Fibroblast of lung (primary cell): ENCODE measurements around the gene ZNF598.

Experiments
- EZH2 ChIP-seq: IDR thresholded peaks from 2 replicates; pipeline ENCODE4 v1.5.1; 2012; ENCODE audit warnings: low read length, control low read depth, mild to moderate bottlenecking; ENCODE audit errors: missing control alignments
- TF ChIP-seq, protein P1 (sequence below), 2 donors: IDR thresholded peaks in 1 of 2; conservative IDR thresholded peaks in 1 of 2; 1 replicate in 1 of 2; 2 replicates in 1 of 2; pipeline ENCODE4 v1.5.1; 2011 to 2012; ENCODE audit warnings: low read length in 2 of 2, control low read depth in 1 of 2, inconsistent platforms in 1 of 2, low read depth in 1 of 2, mild to moderate bottlenecking in 1 of 2

DNA sequence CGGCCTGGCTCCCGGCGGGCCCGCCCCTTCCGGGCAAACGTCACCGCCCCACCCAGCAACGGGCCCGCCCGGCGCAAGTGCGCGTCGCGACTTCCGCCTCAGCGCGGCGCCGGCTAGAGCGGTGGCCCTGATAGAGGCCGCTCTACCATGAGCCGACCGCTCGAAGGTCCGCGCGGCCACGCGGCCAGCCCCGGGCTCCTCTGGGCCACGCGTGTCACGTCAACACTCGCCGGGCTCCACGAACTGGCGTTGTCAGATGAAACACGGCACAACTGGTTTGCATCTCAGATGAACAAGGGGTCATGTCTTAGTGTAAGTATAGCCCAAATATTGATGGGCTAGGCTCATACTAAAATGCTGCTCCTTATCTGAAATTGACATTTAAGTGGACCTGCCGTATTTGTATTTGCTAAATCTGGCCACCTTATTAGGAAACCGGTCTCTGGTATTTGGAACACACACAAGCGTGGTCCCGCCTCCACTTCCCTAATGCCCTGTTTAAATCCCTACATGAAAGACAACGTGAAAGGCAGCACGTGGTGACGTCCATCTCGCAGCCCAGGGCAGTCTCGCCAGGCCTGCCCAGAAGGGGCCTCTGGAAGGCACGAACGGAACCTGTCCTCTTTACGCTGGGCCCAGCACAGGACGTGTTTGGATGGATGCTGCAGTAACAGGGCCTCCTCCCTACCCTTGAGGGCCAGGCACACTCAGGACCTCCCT lies at the start of gene ZNF598:
- no peak for TF ChIP-seq EZH2
- TF ChIP-seq, protein P1, sequence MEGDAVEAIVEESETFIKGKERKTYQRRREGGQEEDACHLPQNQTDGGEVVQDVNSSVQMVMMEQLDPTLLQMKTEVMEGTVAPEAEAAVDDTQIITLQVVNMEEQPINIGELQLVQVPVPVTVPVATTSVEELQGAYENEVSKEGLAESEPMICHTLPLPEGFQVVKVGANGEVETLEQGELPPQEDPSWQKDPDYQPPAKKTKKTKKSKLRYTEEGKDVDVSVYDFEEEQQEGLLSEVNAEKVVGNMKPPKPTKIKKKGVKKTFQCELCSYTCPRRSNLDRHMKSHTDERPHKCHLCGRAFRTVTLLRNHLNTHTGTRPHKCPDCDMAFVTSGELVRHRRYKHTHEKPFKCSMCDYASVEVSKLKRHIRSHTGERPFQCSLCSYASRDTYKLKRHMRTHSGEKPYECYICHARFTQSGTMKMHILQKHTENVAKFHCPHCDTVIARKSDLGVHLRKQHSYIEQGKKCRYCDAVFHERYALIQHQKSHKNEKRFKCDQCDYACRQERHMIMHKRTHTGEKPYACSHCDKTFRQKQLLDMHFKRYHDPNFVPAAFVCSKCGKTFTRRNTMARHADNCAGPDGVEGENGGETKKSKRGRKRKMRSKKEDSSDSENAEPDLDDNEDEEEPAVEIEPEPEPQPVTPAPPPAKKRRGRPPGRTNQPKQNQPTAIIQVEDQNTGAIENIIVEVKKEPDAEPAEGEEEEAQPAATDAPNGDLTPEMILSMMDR (conservative IDR thresholded peaks at IDR 0.05 in 1 of 2, IDR thresholded peaks at IDR 0.05 in 1 of 2; ENCODE audit: low read depth in 1 of 2, low read length in 2 of 2): no peak
